Measurements from ENCODE around the gene GNB2. TPM values are rescaled to one million over a fixed set of nuclear protein-coding genes. Genes with fewer than 3 reads are reported as not detected.

Gene GNB2
- polyA plus RNA-seq (2011; rRNA removed) (68.4 and 114 TPM in 2 replicates), polyA minus RNA-seq (2011; rRNA and poly(A)+ RNA removed) (77.8 and 95.0 TPM in 2 replicates)

- ChIA-PET CTCF (interaction anchor here (0.6 to 1.2 kb wide), 3 partner anchors 19 to 109 kb away, joined by 3 to 4 read pairs (median 3); no protein-coding TSS in a partner anchor), POLR2A (interaction anchor here (0.5 to 1.3 kb wide), 12 partner anchors 39 to 491 kb away, joined by 3 to 13 read pairs (median 3); partner anchors contain the start of genes FBXO24, LRCH4, MOSPD3 and PCOLCE)
- Histone ChIP-seq H3K4me3 (ENCODE audit: low read depth, low read length) (peak within 1 kb of the TSS; percentile 90), H3K9me3 (ENCODE audit: control insufficient read depth, insufficient read depth, low read length) (no peaks in the 10 kb centered on the region; the same call in 1 of the 2 replicates), H3K27ac (ENCODE audit: low read depth, low read length) (peak within 1 kb of the TSS; percentile 98), H3K27me3 (ENCODE audit: control insufficient read depth, insufficient read depth, low read length) (peaks cover 8% of the 10 kb centered on the region)
- no peak for TF ChIP-seq CTCF (IDR thresholded peaks at IDR 0.05; ENCODE audit: low read depth, low read length)
- peak; percentile 99 for DNase-seq (ENCODE audit: low read depth, low spot score)
These were observed at the start of gene GNB2 for GRCh38 chr7:100673302-100673941. Gene GNB2, plus strand, starts transcription at chr7:100673740. Its CDS starts 2,526 bp downstream, at chr7:100676266.

DNA sequence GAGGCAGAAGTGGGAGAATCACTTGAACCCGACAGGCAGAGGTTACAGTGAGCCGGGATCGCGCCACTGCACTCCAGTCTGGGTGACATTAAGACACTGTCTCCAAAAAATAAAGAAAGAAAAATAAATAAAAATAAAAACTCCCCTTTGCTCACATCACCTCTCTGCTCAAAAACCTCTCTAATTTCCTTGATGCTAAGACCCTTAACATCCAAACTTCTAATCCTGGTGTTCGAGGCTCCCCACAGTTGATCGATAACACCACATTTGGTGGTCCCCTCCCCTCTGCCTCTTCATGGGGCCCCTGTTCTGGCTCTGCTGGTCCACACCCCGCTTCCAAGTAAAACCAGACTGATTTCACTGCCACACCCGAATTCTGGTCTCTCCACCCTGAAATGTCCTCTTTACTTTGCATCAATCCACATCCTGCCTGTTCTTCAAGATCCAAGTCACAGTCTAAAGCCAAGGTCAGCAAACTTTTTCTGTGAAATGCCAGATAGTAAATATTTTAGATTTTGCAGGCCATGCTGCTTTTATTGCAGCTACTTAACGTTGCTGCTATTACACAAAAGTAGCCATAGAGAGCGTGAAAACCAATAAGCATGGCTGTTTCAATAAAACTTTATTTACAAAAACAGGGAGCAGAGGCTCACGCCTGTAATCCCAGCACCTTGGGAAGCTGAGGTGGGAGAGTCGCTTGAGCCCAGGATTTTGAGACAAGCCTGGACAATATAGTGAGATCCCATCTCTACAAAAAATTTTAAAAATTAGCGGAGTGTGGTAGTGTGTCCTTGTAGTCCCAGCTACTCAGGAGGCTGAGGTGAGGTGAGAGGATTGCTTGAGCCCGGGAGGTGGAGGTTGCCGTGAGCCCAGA is 49.4 kb upstream of the GNB2 start:
- H3K27ac ChIP-seq (ENCODE audit: low read depth, low read length): no peak overlapping the region
- no peak for TF ChIP-seq CTCF (IDR thresholded peaks at IDR 0.05; ENCODE audit: low read depth, low read length)
- no peaks in the 10 kb centered on the region for H3K9me3 ChIP-seq (ENCODE audit: control insufficient read depth, insufficient read depth, low read length)
- no peaks in the 10 kb centered on the region for H3K27me3 ChIP-seq (ENCODE audit: control insufficient read depth, insufficient read depth, low read length)
- CTCF ChIA-PET: no interaction called here
- H3K4me3 ChIP-seq (ENCODE audit: low read depth, low read length): no peak overlapping the region
- POLR2A ChIA-PET: no interaction called here
- DNase-seq (ENCODE audit: low read depth, low spot score): no peak

GRCh38 chr7:100626055-100626454 is 47.5 kb upstream of the GNB2 start:
- TF ChIP-seq CTCF (IDR thresholded peaks at IDR 0.05; ENCODE audit: low read depth, low read length): no peak
- H3K9me3 ChIP-seq (ENCODE audit: control insufficient read depth, insufficient read depth, low read length): no peaks in the 10 kb centered on the region
- H3K27me3 ChIP-seq (ENCODE audit: control insufficient read depth, insufficient read depth, low read length): no peaks in the 10 kb centered on the region
- H3K27ac ChIP-seq (ENCODE audit: low read depth, low read length): no peak overlapping the region
- H3K4me3 ChIP-seq (ENCODE audit: low read depth, low read length): peak overlapping the region; percentile 53
- DNase-seq (ENCODE audit: low read depth, low spot score): no peak
- ChIA-PET CTCF (interaction anchor here (1.0 kb wide), 1 partner anchor 100 kb away, joined by 3 read pairs; no protein-coding TSS in a partner anchor), POLR2A (interaction anchor here (0.5 to 1.5 kb wide), 4 partner anchors 14 to 80 kb away, joined by 3 to 7 read pairs (median 6); partner anchors contain the start of genes FBXO24, LRCH4, MOSPD3 and PCOLCE)

DNA sequence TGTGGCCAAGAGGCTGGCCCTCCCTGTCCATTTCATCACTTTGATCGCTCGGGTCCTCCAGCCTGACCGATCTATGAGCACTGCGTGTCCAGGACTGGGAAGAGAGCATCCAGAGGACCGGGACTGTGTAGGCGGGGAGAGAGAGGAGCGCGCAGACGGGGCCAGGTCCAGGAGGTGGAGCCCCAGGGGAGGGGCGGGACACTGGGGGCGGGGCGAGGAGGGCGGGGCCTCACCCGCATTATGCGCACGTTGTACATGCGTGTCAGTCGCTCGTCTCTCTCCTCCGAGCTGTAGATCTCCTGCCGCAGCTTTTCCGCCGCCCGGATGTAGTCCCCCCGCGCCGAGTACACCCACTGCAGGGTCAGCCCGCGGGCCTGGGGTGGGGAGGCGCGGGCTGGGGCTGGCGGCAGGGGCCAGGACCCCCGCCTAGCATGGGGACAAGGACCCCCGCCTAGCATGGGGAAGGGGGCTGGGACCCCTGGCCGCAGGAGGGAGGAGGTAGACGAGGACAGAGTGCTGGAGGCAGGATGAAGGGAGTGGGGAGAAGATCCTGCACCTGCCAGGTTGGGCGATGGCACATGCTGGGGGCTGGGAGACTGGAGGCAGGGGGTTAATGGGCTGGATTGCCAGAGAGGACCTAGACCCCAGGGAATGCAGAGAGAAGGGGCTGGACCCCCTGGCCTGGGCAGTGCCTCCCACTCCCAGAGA is 46.9 kb upstream of the GNB2 start:
- CTCF ChIA-PET: interaction anchor here (1.0 to 1.3 kb wide), 2 partner anchors 17 to 99 kb away, joined by 3 read pairs; no protein-coding TSS in a partner anchor
- POLR2A ChIA-PET: interaction anchor here (0.5 to 1.5 kb wide), 4 partner anchors 14 to 79 kb away, joined by 3 to 7 read pairs (median 6); partner anchors contain the start of genes FBXO24, LRCH4, MOSPD3 and PCOLCE
- Histone ChIP-seq H3K27ac (ENCODE audit: low read depth, low read length) (no peak overlapping the region), H3K4me3 (ENCODE audit: low read depth, low read length) (peak overlapping the region; percentile 53), H3K9me3 (ENCODE audit: control insufficient read depth, insufficient read depth, low read length) (no peaks in the 10 kb centered on the region), H3K27me3 (ENCODE audit: control insufficient read depth, insufficient read depth, low read length) (no peaks in the 10 kb centered on the region)
- peak; percentile 59 for DNase-seq (ENCODE audit: low read depth, low spot score)
- TF ChIP-seq CTCF (IDR thresholded peaks at IDR 0.05; ENCODE audit: low read depth, low read length): no peak
